Measurements from ENCODE around the gene SGTA. TPM values are rescaled to one million over a fixed set of nuclear protein-coding genes. Genes with fewer than 3 reads are reported as not detected.

SGTA gene
- total and polyA plus RNA-seq, 2 of the 4 experiments (the other 2 are of a cell fraction), result 17.4 to 72.9 TPM

GRCh38 chr19:2782936-2783780, at the start of gene SGTA (continued):
- TF ChIP-seq FOS (IDR thresholded peaks at IDR 0.05; ENCODE audit: low read depth, low read length) (peak; percentile 92), CTCF (conservative IDR thresholded peaks at IDR 0.05; ENCODE audit: low read depth, low read length) (peak; percentile 66)

- ATAC-seq (ENCODE audit: low read depth), result no peak
- H3K56ac ChIP-seq (ENCODE audit: extremely low read depth, insufficient read depth, low read length), result no peak overlapping the region
- no peak overlapping the region for H2AFZ ChIP-seq (replicated peaks; ENCODE audit: low read length, poor library complexity)
- ChIA-PET CTCF (no interaction called here), POLR2A (ENCODE audit: unreplicated experiment) (no interaction called here)
- peaks cover 27% of the 10 kb centered on the region for H3K36me3 ChIP-seq (ENCODE audit: control insufficient read depth, insufficient read depth, low read length)
- H3K79me1 ChIP-seq (ENCODE audit: low read depth in 1 of 2, low read length in 2 of 2), result no peaks in the 10 kb centered on the region
- H3K4me1 ChIP-seq (ENCODE audit: control insufficient read depth, insufficient read depth, low read length), result no peaks in the 10 kb centered on the region
- dilution Hi-C loops (cut with HindIII; ENCODE audit: low sequenced_read_pairs, unreplicated experiment) (no loop called here), intact Hi-C loops (cut with micrococcal nuclease) (no loop called here), in situ Hi-C loops (cut with MboI; ENCODE audit: low sequenced_read_pairs) (no loop called here)
- no peak overlapping the region for H3K27ac ChIP-seq (ENCODE audit: insufficient read depth, low read length)
- 85% methylated on average over 10 of the region's 13 CpGs; no CpG with 5 or more reads in 1 of the 2 experiments for WGBS, 2 experiments (ENCODE audit: extremely low coverage in 2 of 2, insufficient read length in 1 of 2)
- H3K18ac ChIP-seq (ENCODE audit: low read depth, low read length), result no peak overlapping the region
- H3K9ac ChIP-seq (ENCODE audit: low read depth, low read length), result no peak overlapping the region
- DNase-seq, result no peak
- H2AK9ac ChIP-seq (replicated peaks; ENCODE audit: low read depth, low read length, poor library complexity), result no peak overlapping the region
- no TSS peak for BruUV-seq (replicated peaks)
- H4K8ac ChIP-seq (ENCODE audit: low read depth in 2 of 2, low read length in 2 of 2), result no peak overlapping the region
- H3K14ac ChIP-seq (replicated peaks; ENCODE audit: low read depth, low read length), result no peak overlapping the region
- no peak overlapping the region for H2AK5ac ChIP-seq (ENCODE audit: low read depth, low read length)
- H3K4me2 ChIP-seq (ENCODE audit: low read depth, low read length), result no peak overlapping the region
- no peak overlapping the region for H2BK20ac ChIP-seq (ENCODE audit: low read depth, low read length)
- H4K91ac ChIP-seq (ENCODE audit: insufficient read depth, low read depth, low read length), result no peak overlapping the region
- no peaks in the 10 kb centered on the region for H3K27me3 ChIP-seq (ENCODE audit: control insufficient read depth, insufficient read depth, low read length)
- no peak overlapping the region for H2BK120ac ChIP-seq (ENCODE audit: low read depth, low read length)
- no peak overlapping the region for H3K23ac ChIP-seq (ENCODE audit: low read depth, low read length)
- no peak overlapping the region for H4K5ac ChIP-seq (ENCODE audit: low read depth, low read length)
- H2BK5ac ChIP-seq (ENCODE audit: low read depth, low read length, poor library complexity, severe bottlenecking), result no peak overlapping the region
- no peak overlapping the region for H2BK15ac ChIP-seq (ENCODE audit: low read depth, low read length)
- no peak overlapping the region for H3K4ac ChIP-seq (ENCODE audit: low read depth, low read length)
- peaks cover 46% of the 10 kb centered on the region for H3K9me3 ChIP-seq (ENCODE audit: control insufficient read depth, insufficient read depth, low read length)
- no peaks in the 10 kb centered on the region for H4K20me1 ChIP-seq (ENCODE audit: insufficient read depth, low read length)
- no peaks in the 10 kb centered on the region for H3K9me1 ChIP-seq (ENCODE audit: insufficient read depth, low read length)
- no peak overlapping the region for H3K4me3 ChIP-seq (ENCODE audit: insufficient read depth, low read depth, low read length)
- TF ChIP-seq CHD1 (IDR thresholded peaks at IDR 0.05; ENCODE audit: low read depth, low read length) (no peak), MAFK (IDR thresholded peaks at IDR 0.05; ENCODE audit: low read depth, low read length) (no peak), RCOR1 (IDR thresholded peaks at IDR 0.05; ENCODE audit: insufficient replicate concordance, low read length) (no peak), FOS (IDR thresholded peaks at IDR 0.05; ENCODE audit: low read depth, low read length) (no peak), RFX5 (IDR thresholded peaks at IDR 0.05; ENCODE audit: low read depth, low read length) (no peak), MAZ (IDR thresholded peaks at IDR 0.05; ENCODE audit: borderline replicate concordance, low read depth, low read length) (no peak), CTCF (conservative IDR thresholded peaks at IDR 0.05; ENCODE audit: low read depth, low read length) (no peak), USF2 (IDR thresholded peaks at IDR 0.05; ENCODE audit: low read depth, low read length) (no peak), NFE2L2 (IDR thresholded peaks at IDR 0.05; ENCODE audit: low read depth, low read length) (no peak)
These were observed 44.9 kb upstream of the SGTA start for GRCh38 chr19:2827840-2828489.

All from IMR-90 (cell line).